KMS-11 (cell line): ENCODE results near the gene SPDYE5.

Experiments
- H2AFZ ChIP-seq: fragments of 200-600 bp; sonication (generic); 2 replicates; pipeline ENCODE4 v1.6.1; 2016; ENCODE audit warnings: antibody characterized with exemption, mixed run types, low read depth
- H3K27ac ChIP-seq: fragments of 200-600 bp; sonication (generic); 2 replicates; pipeline ENCODE4 v1.6.1; 2016; ENCODE audit warnings: mild to moderate bottlenecking, mixed run types
- H3K27me3 ChIP-seq: fragments of 200-600 bp; sonication (generic); 2 replicates; pipeline ENCODE4 v1.6.1; 2017; ENCODE audit warnings: mild to moderate bottlenecking, low read depth, mixed run types, moderate library complexity; ENCODE audit not compliant: insufficient read depth
- H3K36me3 ChIP-seq: fragments of 200-600 bp; sonication (generic); 2 replicates; pipeline ENCODE4 v1.6.1; 2017; ENCODE audit warnings: mild to moderate bottlenecking, mixed run types; ENCODE audit not compliant: insufficient read depth
- H3K4me1 ChIP-seq: fragments of 200-600 bp; sonication (generic); 2 replicates; pipeline ENCODE4 v1.6.1; 2016; ENCODE audit warnings: mild to moderate bottlenecking, low read depth, mixed run types; ENCODE audit not compliant: poor library complexity, severe bottlenecking
- H3K4me2 ChIP-seq: fragments of 200-600 bp; sonication (generic); 2 replicates; pipeline ENCODE4 v1.7.0; 2016; ENCODE audit warnings: mild to moderate bottlenecking, mixed run types
- H3K4me3 ChIP-seq: fragments of 200-600 bp; sonication (generic); IDR thresholded peaks from 2 replicates; pipeline ENCODE4 v1.6.1; 2017; ENCODE audit warnings: low read depth, low read length, mixed read lengths; ENCODE audit not compliant: insufficient read depth
- H3K79me2 ChIP-seq: fragments of 200-600 bp; sonication (generic); 2 replicates; pipeline ENCODE4 v1.6.1; 2016; ENCODE audit warnings: low read depth, mixed run types; ENCODE audit not compliant: insufficient read depth
- H3K9ac ChIP-seq: fragments of 200-600 bp; sonication (generic); 2 replicates; pipeline ENCODE4 v1.6.1; 2016; ENCODE audit warnings: mild to moderate bottlenecking, mixed run types
- H4K20me1 ChIP-seq: fragments of 200-600 bp; sonication (generic); 2 replicates; pipeline ENCODE4 v1.6.1; 2016; ENCODE audit warnings: mild to moderate bottlenecking, mixed run types; ENCODE audit not compliant: insufficient read depth
- CTCF ChIP-seq: fragments of 200-600 bp; sonication (generic); conservative IDR thresholded peaks from 2 replicates; pipeline ENCODE4 v1.6.1; 2017; ENCODE audit warnings: low read depth, mild to moderate bottlenecking, antibody characterized with exemption, low read length, moderate library complexity, mixed read lengths

SPDYE5 gene

GRCh38 chr7:75536491-75536890 lies 44.4 kb downstream of the SPDYE5 start:
- Histone ChIP-seq H2AFZ (no peak overlapping the region), H3K36me3 (no peaks in the 10 kb centered on the region), H3K4me3 (no peak overlapping the region), H3K79me2 (no peaks in the 10 kb centered on the region), H3K27ac (no peak overlapping the region), H3K9ac (no peak overlapping the region), H3K27me3 (no peaks in the 10 kb centered on the region), H4K20me1 (no peaks in the 10 kb centered on the region), H3K4me2 (no peak overlapping the region), H3K4me1 (no peaks in the 10 kb centered on the region)
- TF ChIP-seq CTCF, result no peak

- no peaks in the 10 kb centered on the region for H3K36me3 ChIP-seq
- no peaks in the 10 kb centered on the region for H4K20me1 ChIP-seq
- H3K9ac ChIP-seq, result no peak overlapping the region
- no peaks in the 10 kb centered on the region for H3K4me1 ChIP-seq
- no peak for TF ChIP-seq CTCF
- H2AFZ ChIP-seq, result no peak overlapping the region
- H3K4me3 ChIP-seq, result no peak overlapping the region
- no peaks in the 10 kb centered on the region for H3K79me2 ChIP-seq
- no peak overlapping the region for H3K4me2 ChIP-seq
- no peak overlapping the region for H3K27ac ChIP-seq
- H3K27me3 ChIP-seq, result no peaks in the 10 kb centered on the region
Observed at GRCh38 chr7:75536940-75537538, 44.9 kb downstream of the SPDYE5 start.

- no peaks in the 10 kb centered on the region for H3K27me3 ChIP-seq
- no peaks in the 10 kb centered on the region for H4K20me1 ChIP-seq
- H3K4me3 ChIP-seq, result no peak overlapping the region
- TF ChIP-seq CTCF, result no peak
- H2AFZ ChIP-seq, result no peak overlapping the region
- H3K9ac ChIP-seq, result no peak overlapping the region
- no peaks in the 10 kb centered on the region for H3K79me2 ChIP-seq
- no peaks in the 10 kb centered on the region for H3K4me1 ChIP-seq
- H3K27ac ChIP-seq, result no peak overlapping the region
- no peaks in the 10 kb centered on the region for H3K36me3 ChIP-seq
- no peak overlapping the region for H3K4me2 ChIP-seq
Observed at GRCh38 chr7:75537731-75538130, 45.6 kb downstream of the SPDYE5 start.

- H2AFZ ChIP-seq, result no peak overlapping the region
- no peaks in the 10 kb centered on the region for H4K20me1 ChIP-seq
- no peak overlapping the region for H3K27ac ChIP-seq
- H3K4me2 ChIP-seq, result no peak overlapping the region
- no peaks in the 10 kb centered on the region for H3K27me3 ChIP-seq
- H3K36me3 ChIP-seq, result no peaks in the 10 kb centered on the region
- no peak for TF ChIP-seq CTCF
- no peaks in the 10 kb centered on the region for H3K79me2 ChIP-seq
- H3K4me3 ChIP-seq, result no peak overlapping the region
- H3K4me1 ChIP-seq, result no peaks in the 10 kb centered on the region
- H3K9ac ChIP-seq, result no peak overlapping the region
Observed at GRCh38 chr7:75546237-75547015, 54.3 kb downstream of the SPDYE5 start.
